Psoas muscle (tissue), 8 donors: ENCODE data around the gene ELMO1. TPM values are rescaled to one million over a fixed set of nuclear protein-coding genes. Genes with fewer than 3 reads are reported as not detected.

ENCODE experiments used
- ATAC-seq, 4 donors: fragments of 200-7000 bp; cut with Tn5 transposase; one replicate each; pipeline ENCODE4 v1.9.1; 2020; ENCODE audit warnings: moderate library complexity in 3 of 4, mild to moderate bottlenecking in 2 of 4
- DNase-seq, 2 donors: peaks; one replicate each; pipeline ENCODE4 v3.0.0-alpha.2; 2020
- H3K27ac ChIP-seq: fragments of 200-600 bp; one replicate; pipeline ENCODE4 v1.8.0; 2022
- H3K27me3 ChIP-seq, 3 donors: fragments of 200-600 bp in 1 of 3; one replicate each; pipeline versions ENCODE4 v1.6.1 to v1.8.0; 2013 to 2022; ENCODE audit warnings: low read length in 2 of 3, mild to moderate bottlenecking in 2 of 3, moderate library complexity in 1 of 3; ENCODE audit not compliant: insufficient read depth in 3 of 3
- H3K36me3 ChIP-seq, 2 donors: fragments of 200-600 bp in 1 of 2; one replicate each; pipeline versions ENCODE4 v1.6.1 to v1.8.0; 2013 to 2022; ENCODE audit warnings: low read depth in 1 of 2, mild to moderate bottlenecking in 1 of 2, moderate library complexity in 1 of 2; ENCODE audit not compliant: insufficient read depth in 1 of 2
- H3K4me1 ChIP-seq: fragments of 200-600 bp; one replicate; pipeline ENCODE4 v1.8.0; 2022
- H3K4me3 ChIP-seq: fragments of 200-600 bp; one replicate; pipeline ENCODE4 v1.8.0; 2022; ENCODE audit warnings: mild to moderate bottlenecking
- H3K9me3 ChIP-seq: fragments of 200-600 bp; one replicate; pipeline ENCODE4 v1.8.0; 2022
- CTCF ChIP-seq: fragments of 200-600 bp; IDR thresholded peaks from one replicate; pipeline ENCODE4 v1.8.0; 2022; ENCODE audit warnings: antibody characterized with exemption
- WGBS, 3 donors: extraction: QIAGEN DNeasy Blood & Tissue Kit; methylation state at CpG; one replicate each; pipeline versions ENCODE4 v1.1.6 to v1.1.7; 2013; 5-methylcytosine and 5-hydroxymethylcytosine counted together
- intact Hi-C, 2 donors: fragments of 100-400 bp; cut with DNase I; formaldehyde crosslinking; loops; one replicate each; pipeline versions ENCODE4 v1.11.0 to v1.14.2; 2022
- polyA plus RNA-seq, 3 donors: library from polyadenylated mRNA; stranded (reverse); fragments of 200-250 nt; gene quantifications; one replicate each; pipeline ENCODE4 v1.2.3, GENCODE V29; 2013
- total RNA-seq, 4 donors: library from RNA; stranded (reverse); fragmentation: NEBNext Ultra II Directional in 2 of 4; extraction: Animal tissue kit (Norgen Biotek cat#: 25700) in 2 of 4; gene quantifications; one replicate each; pipeline versions ENCODE4 v1.2.1 to v1.2.4, GENCODE V29; 2021 to 2023
- donor health status: healthy with polysubstance abuse.
- donor health status: DM: no; HTN: no; CAD: no; lungs with moderate emphysema.
- donor health status: Bipolar disorder and iron deficiency.
- donor health status: healthy.
- donor health status: DM: yes; HTN: yes; CAD: no.
- donor health status: DM: no; HTN: no; CAD: no.
- donor health status: DM: no; HTN: no; CAD: no.
- donor health status: DM: yes; HTN: yes; CAD: no.

The ELMO1 gene
- total and polyA plus RNA-seq, 7 donors, result 2.8 to 8.1 (median 6.9) TPM

- no peak for DNase-seq
- intact Hi-C loops, result no loop called here
- TF ChIP-seq CTCF, result no peak
- H3K4me1 ChIP-seq, result no peaks in the 10 kb centered on the region
- ATAC-seq, result no peak
- no peak overlapping the region for H3K4me3 ChIP-seq
- no peaks in the 10 kb centered on the region for H3K27me3 ChIP-seq
- H3K9me3 ChIP-seq, result no peaks in the 10 kb centered on the region
- WGBS, 3 donors, result 91 to 95% (median 93%) methylated on average over 7 of the region's 7 CpGs
- no peak overlapping the region for H3K27ac ChIP-seq
- no peaks in the 10 kb centered on the region for H3K36me3 ChIP-seq
Observed at GRCh38 chr7:36868727-36869411, 579.8 kb downstream of the ELMO1 start.

GRCh38 chr7:36865019-36865418 is 583.6 kb downstream of the ELMO1 start:
- Histone ChIP-seq H3K36me3 (peaks cover 0 to 3% of the 10 kb centered on the region in 2 donors), H3K27ac (no peak overlapping the region), H3K9me3 (no peaks in the 10 kb centered on the region), H3K4me1 (no peaks in the 10 kb centered on the region), H3K4me3 (no peak overlapping the region), H3K27me3 (no peaks in the 10 kb centered on the region)
- ATAC-seq (no peak), DNase-seq (no peak)
- 83 to 89% (median 88%) methylated on average over 3 of the region's 3 CpGs for WGBS, 3 donors
- no peak for TF ChIP-seq CTCF
- intact Hi-C loops, result no loop called here

GRCh38 chr7:36863901-36864701 is 584.6 kb downstream of the ELMO1 start:
- Histone ChIP-seq H3K27me3 (no peaks in the 10 kb centered on the region), H3K27ac (no peak overlapping the region), H3K9me3 (no peaks in the 10 kb centered on the region), H3K4me3 (no peak overlapping the region), H3K4me1 (no peaks in the 10 kb centered on the region), H3K36me3 (peaks cover 0 to 3% of the 10 kb centered on the region in 2 donors)
- ATAC-seq (no peak), DNase-seq (no peak)
- intact Hi-C loops, result no loop called here
- WGBS, 3 donors, result 69 to 74% (median 72%) methylated on average over 10 of the region's 10 CpGs
- TF ChIP-seq CTCF, result no peak

GRCh38 chr7:36862771-36863261 is 585.8 kb downstream of the ELMO1 start:
- Histone ChIP-seq H3K36me3 (peaks cover 0 to 3% of the 10 kb centered on the region in 2 donors), H3K27ac (no peak overlapping the region), H3K27me3 (no peaks in the 10 kb centered on the region), H3K9me3 (no peaks in the 10 kb centered on the region), H3K4me3 (no peak overlapping the region), H3K4me1 (no peaks in the 10 kb centered on the region)
- DNase-seq, result no peak
- ATAC-seq, result no peak
- WGBS, 3 donors, result 61 to 76% (median 61%) methylated on average over 4 of the region's 4 CpGs
- no peak for TF ChIP-seq CTCF
- intact Hi-C loops, result no loop called here
